HG03442 (cell line): ENCODE results near the gene PIK3R5.

ENCODE experiments used
- ATAC-seq: cut with Tn5 transposase; IDR thresholded peaks from one replicate; pipeline ENCODE4 v1.9.1; 2021; ENCODE audit warnings: mild to moderate bottlenecking, moderate library complexity; ENCODE audit not compliant: unreplicated experiment

Gene PIK3R5

DNA sequence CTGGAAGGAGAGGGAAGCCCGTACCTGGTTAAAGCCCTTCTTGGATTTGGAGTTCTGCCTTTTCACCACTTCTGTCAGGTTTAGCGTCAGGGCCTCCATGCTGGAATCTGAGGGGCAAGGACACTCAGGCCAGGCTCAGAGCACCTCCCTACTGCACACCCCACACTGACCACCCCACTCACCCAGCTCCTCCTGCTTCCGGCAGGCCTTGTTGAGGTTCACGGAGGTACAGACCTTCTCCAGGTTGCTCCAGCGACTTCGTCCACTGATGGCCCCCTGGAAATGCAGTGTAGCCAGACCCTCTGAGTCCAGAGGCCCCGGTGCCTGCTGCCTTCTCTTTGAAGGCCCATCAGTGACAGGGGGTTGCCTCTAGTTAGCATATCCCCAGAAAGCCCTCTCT, 83.9 kb downstream of the PIK3R5 start:
- ATAC-seq, result no peak

- no peak for ATAC-seq
Measured at GRCh38 chr17:8880466-8880865, 85.0 kb downstream of the PIK3R5 start.

GRCh38 chr17:8879410-8879809, 86.1 kb downstream of the PIK3R5 start:
- ATAC-seq, result no peak

DNA sequence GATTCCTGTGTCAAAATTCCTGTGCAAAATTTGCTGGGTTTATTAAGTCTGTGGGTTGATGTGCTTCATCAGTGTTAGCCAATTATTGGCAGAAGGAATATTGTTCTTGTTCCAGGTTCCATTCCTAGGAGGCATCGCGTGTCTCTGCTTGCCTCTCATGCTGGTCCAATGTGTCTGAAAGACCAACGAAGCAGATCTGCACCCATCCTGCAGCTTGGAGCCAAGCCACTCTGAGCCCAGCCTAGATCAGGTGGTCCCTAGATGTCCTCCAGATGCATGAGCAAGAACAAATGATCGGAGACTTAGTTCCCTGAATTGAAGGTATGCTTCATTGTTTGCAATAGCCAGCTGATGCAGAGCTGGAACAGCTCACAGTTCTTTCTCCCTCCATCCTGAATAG, 87.5 kb downstream of the PIK3R5 start:
- ATAC-seq, result no peak

DNA sequence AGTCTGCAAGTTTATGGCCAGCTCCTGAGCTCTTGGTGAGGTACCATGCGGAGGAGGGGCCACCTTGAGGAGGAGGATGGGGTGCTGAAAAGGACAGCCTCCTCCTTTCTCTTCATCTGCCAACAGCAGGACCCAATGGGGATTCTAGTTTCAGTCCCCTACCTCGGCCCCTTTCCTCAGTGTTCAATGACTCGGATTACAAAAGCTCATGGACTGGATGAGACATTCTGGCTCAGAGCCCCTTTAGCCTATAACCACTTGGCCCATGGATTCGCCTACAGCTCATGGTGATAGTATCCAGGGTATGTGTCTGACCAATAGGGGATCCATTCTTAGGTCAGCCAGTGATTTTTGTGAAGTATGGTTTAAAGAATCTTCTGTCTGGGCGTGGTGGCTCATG, 89.5 kb downstream of the PIK3R5 start:
- ATAC-seq, result no peak

- ATAC-seq, result no peak
Measured at GRCh38 chr17:8875436-8875835, 90.1 kb downstream of the PIK3R5 start.

DNA sequence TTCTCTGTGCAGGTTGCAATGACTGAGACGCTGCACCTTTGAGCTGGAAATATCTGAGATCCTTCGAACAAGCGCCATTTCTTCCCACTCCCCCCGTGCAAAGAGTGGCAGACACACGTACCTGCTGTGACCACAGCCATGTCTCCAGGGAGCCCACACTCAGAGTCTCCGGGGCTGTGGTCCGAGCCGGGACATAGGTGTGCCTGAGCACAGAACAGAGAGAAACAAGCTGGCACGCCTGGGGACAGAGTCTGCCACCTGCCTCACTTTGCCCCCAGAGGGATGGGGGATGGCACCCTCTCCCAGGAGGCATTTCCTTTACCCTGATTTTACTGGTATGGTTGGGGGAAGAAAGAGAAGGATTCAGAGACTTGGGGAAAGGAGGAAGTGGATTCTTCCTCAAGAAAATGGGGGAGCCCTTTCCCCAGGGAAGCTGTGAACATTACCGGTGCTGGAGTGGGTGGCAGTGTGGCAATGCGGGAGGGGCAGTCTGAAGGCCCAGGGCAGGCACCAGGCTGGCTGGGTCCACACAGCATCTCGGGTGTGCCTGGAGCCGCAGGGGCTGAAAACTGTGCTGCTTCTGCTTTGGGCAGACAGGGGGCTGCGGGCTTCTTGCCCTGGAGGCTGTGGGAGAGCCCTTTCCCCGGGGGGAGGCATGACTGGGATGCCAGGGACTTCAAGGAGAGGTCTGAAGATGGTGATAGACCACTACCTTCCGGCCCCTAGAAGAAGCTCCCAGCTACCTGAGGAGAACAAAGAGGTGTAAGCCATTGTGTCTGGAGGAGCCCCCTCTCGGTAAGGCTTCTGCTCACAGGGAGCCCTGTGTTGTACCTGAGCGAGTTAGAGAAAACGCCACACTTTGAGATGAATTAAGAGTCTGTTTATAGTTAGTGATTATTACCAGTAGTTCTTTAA, 91.4 kb downstream of the PIK3R5 start:
- no peak for ATAC-seq

DNA sequence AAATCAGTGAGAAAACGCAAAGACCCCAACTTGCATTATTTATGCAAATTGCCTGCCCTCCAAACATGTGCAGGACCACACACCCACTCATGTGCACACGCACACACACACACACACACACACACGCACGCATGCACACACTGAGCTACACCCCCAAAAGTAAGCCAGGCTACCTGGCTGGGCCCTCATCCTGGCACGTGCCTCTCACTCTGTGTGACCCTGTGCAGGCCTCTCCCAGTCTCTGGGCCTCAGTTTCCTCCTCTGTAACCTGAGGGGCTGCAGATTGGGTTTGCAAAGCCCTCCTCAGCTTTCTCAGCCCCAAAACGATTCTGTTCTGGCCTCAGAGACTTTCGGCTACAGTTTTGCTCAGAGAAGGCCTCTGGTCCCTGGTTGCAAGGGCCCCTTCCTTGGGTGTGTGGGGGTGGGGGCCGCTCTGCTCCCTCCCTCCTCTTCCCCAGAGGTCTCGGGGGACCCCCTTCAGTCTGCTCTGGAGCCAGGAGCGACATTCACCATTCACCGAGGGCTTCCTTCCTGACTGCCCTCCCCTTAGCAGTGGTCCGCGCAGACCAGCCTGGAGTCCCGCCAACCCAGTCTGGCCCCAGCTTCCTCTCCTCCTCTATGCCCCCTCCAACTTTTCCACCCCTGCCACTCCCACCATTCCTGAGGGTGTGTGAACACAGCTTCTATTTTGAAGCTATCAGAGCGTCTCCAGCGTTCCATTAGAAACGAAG, 92.6 kb downstream of the PIK3R5 start:
- ATAC-seq, result no peak

GRCh38 chr17:8872036-8872704, 93.3 kb downstream of the PIK3R5 start:
- no peak for ATAC-seq

- ATAC-seq, result no peak
Measured at GRCh38 chr17:8871081-8871581, 94.4 kb downstream of the PIK3R5 start.

- no peak for ATAC-seq
Measured at GRCh38 chr17:8870406-8871040, 95.0 kb downstream of the PIK3R5 start.

DNA sequence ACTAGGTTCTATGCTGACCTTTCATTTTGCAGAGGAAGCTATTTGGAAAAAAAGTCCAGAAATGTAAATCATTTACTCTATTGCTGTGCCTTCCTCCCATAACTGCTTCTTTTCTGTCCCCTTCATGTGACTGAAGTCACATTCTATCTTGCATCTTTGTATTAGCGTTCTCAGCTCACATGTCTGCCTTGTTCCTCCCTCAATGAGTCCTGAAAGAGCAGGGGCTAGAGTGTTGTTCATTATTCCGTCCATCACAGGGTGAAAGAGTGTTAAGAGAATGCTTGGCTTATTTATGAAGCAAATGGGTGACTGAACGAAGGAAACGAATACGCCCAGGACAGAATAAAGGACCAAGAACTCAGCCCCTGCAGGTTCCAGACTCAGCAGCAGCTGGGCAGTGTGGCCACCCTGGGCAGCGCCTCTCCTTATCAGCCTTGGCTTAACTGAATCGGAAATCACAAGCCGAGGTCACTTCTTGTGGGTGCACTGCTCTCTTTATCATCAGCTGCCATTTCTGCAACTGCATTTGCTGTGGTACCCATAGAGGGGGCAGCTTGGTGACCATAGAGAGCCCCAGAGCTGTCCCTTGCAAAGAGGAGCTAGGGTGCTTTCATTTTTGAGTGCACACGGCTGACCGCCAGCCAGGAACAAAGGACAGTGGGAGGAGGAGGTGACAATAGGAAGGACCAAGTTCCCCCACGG, 96.2 kb downstream of the PIK3R5 start:
- no peak for ATAC-seq

DNA sequence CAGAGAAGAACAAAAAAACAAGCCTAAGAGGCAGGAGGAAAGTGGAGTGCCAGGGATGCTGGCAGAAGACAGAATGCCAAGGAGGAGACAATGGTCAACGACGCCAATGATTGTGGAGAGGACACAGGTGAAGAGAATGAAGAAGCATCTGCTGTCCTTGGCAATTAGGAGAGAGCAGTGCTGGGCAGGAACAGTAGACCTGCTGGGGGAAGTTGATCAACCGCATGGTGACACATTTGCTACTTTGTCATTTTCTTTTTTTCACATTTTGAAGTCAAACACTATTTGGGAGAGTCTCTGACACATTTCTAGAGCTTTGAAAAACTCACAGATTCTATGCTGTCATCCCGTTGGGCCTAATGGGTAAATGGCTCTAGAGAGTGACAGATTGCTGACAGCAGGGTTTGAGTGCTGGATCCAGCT, 97.0 kb downstream of the PIK3R5 start:
- ATAC-seq, result no peak

- no peak for ATAC-seq
Measured at GRCh38 chr17:8868092-8868491, 97.4 kb downstream of the PIK3R5 start.

DNA sequence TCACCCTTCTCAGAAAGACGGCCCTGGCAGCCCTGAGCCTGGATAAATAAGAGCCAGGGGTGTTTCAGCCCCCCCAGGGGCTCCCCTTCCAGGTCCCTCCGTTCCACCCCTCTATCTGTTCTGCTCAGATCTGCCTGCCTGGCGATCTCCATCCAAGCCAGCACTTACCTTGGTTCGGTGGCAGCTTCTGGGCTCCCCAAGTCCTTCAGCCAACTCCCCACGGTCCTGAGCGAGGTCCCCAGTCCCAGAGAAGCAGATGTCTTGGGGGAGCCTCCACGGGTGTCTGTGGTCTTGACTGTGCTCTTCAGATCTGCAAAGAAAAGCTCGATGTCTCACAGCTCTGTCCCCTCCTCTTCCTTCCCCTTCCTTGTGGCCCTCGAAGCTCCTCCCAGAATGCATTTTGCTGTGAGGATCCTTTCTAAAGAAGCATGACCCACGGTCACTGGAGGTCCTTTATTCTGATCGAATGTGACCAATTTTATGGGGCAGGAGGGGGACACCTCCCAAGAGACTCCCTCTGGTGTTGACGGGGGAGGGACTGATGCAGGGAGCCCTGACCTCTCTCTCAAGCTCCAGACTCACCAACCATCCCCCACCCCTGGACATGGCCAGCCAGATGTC, 98.0 kb downstream of the PIK3R5 start, which contains the start of gene PIK3R6:
Gene PIK3R6, minus strand, starts transcription at position 314 of the 621 bp plus-strand sequence. CDS start 17,880 bp downstream, outside the sequence.
- no peak for ATAC-seq

DNA sequence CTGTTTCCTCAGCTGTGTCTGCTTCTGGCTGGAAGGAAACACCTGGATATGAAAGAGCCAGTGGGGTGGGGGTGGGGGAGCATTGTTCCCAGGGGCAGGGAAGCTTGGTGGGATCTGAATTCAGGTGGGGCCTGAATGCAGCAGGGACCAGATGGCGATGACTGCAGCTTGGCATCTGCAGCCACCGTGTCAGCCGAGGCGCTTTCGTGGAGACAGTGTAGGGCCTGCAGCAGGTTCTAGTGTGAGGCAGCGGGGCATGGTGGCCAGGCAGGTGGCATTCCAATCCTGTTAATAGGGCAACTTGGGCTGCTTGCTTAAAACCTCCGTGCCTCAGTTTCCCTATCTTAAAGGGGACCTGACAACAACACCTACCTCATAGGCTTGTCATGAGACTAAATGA, 99.7 kb downstream of the PIK3R5 start:
- no peak for ATAC-seq

DNA sequence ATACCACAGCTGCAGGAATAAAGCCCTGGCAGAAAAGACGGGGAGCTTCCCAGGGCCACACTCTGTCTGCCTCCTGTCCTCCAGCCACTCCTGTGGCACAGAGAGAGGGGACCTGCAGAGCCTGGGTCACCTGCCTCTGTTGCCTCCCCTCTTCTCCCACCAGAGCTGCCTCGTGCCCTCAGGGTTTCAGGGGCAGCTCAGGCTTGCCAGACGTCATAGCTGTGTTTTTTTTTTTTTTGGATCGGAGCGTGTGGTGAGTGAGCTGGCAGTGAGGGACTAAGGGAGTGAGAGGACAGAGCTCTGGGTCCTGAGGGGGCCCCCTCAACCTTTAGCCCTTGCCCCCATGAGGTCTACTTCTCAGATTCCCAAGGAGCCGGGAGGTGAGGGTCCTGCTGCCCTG, 100.1 kb downstream of the PIK3R5 start:
- ATAC-seq, result no peak

DNA sequence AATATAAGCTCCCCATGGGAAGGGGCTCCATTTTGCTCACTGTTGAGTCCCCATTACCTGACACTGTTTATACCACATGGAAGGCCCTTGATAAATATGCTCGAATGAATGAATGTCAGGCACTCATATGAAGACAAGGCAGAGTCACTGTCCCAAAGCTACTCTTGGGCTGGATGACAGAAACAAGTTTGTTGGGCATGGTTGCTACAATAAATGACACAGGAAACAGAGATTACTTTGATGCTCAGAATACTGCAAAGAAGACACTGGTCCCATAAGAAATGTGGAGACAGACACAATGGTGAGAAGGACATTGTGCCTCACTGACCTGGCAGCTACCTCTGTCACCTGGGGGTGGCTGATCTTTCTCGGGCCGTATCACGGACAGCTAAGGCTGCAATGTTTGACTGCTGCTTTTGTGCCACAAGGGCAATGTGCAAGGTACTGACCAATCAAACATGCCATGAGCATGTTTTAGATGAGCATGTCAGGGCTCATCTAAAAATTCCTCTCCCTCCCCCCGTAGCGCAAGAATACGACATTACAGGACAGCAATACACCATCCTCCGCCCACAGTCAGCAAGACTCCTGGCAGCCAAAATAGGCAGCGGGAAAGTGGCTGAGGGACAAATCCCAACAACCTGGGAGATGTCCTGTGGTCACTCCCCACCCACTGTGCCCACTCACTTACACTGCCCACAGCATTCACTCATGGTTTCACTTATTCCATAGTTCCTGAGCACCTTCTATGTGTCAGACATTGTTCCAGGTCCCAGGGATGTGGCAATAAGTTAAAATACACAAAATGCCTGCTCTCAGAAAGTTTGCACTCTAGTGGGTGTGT, 103.1 kb downstream of the PIK3R5 start:
- no peak for ATAC-seq
